ENCODE measurements around the gene STYXL2. TPM values are rescaled to one million over a fixed set of nuclear protein-coding genes. Genes with fewer than 3 reads are reported as not detected.

Gene STYXL2
- total RNA-seq, 1 donor from 2014 or later = 0.27 TPM

GRCh38 chr1:167141963-167142362 is 48.1 kb downstream of the STYXL2 start:
- H3K9me3 Mint-ChIP-seq (ENCODE audit: unreplicated experiment) = peaks cover 7% of the 10 kb centered on the region
- no peak for DNase-seq
- peaks cover 11% of the 10 kb centered on the region for H3K4me1 Mint-ChIP-seq (ENCODE audit: low read depth, unreplicated experiment)
- peaks cover 9% of the 10 kb centered on the region for H3K36me3 Mint-ChIP-seq (ENCODE audit: unreplicated experiment)
- no peak overlapping the region for H3K4me3 Mint-ChIP-seq (ENCODE audit: unreplicated experiment)
- no peak for TF ChIP-seq CTCF (IDR thresholded peaks at IDR 0.05; ENCODE audit: partially characterized antibody, unreplicated experiment)
- no peaks in the 10 kb centered on the region for H3K27me3 Mint-ChIP-seq (ENCODE audit: unreplicated experiment)
- no peak overlapping the region for H3K27ac Mint-ChIP-seq (ENCODE audit: unreplicated experiment)

Other genes with a start within 250 kb of the STYXL2 start
- gene TADA1, start 217.8 kb upstream of the STYXL2 start, total RNA-seq (ENCODE audit: unreplicated experiment) = 15.9 TPM
- gene ILDR2, start 118.5 kb upstream of the STYXL2 start, total RNA-seq (ENCODE audit: unreplicated experiment) = 0.56 TPM
- gene MAEL, start 104.8 kb upstream of the STYXL2 start, total RNA-seq (ENCODE audit: unreplicated experiment) = not detected
- gene GPA33, start 3.7 kb upstream of the STYXL2 start, total RNA-seq (ENCODE audit: unreplicated experiment) = not detected
- 37.7 TPM for gene POU2F1, start 126.8 kb downstream of the STYXL2 start, total RNA-seq (ENCODE audit: unreplicated experiment)